GM03348 (cell line): ENCODE results near the gene ASB6.
"Not testable (repeated sequence)": the region's sequence is repeated elsewhere in the genome, so short reads cannot be mapped to it uniquely, and the experiment has no call there.

Source experiments
- DNase-seq: peaks from one replicate; pipeline ENCODE4 v3.0.0; 2012; ENCODE audit warnings: low spot score

Gene ASB6

GRCh38 chr9:129643706-129644105 is 1.8 kb upstream of the ASB6 start:
- DNase-seq, result no peak

DNA sequence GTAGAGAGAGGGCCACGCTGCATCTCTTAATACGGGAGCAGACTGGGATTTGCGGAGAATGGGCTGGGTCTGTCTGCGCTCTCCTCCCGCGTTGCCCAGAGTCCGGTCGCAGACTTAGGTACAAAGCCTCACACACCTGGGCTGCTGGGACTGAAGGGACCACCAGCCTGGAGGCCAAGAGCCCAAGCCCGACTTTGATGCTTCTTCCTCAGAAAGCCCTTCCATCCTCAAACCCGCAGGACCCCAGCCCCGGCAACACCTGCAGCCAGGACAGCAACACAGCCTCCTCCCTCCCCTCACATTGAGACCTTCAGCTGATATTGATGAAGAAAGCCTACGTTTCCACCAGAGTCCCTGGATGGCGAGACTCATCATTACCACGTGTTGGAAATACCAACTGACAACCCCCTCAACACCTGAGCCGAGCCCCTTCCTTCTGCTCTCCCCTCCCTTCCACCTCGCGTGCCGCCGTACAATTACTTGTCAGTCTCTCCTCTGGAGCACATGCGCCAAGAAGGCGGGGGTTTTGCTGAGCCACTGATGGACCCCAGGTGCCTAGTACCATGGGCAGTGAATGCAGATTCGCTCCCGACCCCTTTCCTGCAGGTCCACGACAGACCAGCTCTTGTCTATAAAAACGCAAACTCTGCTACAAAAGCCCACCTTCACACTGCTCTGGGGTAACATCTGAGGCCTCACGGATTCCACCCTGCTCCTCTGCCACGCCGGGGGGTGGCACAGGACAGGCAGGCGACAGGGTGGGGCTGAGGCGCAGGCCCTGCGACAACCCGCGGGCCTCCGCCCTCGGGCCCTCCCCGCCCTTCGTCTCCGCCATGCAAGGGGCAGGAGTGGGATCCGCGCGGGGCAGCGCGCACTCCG is 841 bp downstream of the ASB6 start:
- DNase-seq, result no peak

GRCh38 chr9:129640086-129640870 is 1.7 kb downstream of the ASB6 start:
- DNase-seq, result no peak

DNA sequence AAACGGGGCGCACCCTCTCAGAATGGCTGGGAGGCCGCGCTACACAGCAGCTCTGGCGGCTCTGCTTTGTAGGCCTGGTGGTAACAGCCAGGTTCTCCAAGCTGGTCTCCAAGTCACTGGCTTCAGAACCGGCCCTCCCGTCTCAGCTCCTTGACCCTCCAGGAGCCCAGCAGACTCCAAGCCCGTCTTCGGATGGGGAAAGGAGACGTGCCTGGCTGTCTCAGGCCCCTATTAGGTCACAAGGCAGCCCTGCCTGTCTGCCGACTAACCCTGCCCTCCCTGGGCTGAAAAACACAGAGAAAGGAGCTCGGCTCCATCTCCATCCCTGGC is 2.2 kb downstream of the ASB6 start:
- no peak for DNase-seq

DNA sequence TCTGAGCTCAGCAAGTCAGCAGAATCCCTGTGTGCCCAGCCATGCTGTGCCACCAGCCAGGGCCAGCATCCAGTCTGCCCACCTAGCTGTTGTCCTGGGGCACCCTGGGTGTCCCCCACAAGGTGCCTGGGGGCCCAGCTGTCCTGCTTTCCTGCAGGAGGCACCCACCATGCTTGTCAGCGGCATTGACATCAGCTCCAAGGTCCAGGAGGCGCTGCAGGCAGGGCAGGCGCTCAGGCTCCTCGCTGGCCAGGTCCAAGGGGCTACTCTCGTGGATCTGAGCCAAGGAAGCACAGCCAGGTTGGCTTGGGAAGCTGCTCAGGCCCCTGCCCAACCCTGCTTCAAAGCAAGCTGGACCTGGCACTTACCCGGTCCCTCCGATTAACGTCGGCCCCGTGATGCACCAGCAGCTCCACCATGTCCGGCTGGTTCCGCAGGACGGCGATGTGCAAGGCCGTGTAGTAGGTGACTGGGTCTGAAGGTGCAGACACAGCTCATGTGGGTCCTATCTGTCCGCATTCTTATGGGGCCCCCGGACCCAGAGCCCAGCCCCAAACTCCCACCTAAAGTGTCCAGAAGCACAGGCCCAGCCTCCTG is 2.8 kb downstream of the ASB6 start:
- no peak for DNase-seq

- DNase-seq, result no peak
These were observed 4.1 kb downstream of the ASB6 start for GRCh38 chr9:129637673-129638439.

GRCh38 chr9:129637102-129637501 is 4.8 kb downstream of the ASB6 start:
- no peak for DNase-seq

DNA sequence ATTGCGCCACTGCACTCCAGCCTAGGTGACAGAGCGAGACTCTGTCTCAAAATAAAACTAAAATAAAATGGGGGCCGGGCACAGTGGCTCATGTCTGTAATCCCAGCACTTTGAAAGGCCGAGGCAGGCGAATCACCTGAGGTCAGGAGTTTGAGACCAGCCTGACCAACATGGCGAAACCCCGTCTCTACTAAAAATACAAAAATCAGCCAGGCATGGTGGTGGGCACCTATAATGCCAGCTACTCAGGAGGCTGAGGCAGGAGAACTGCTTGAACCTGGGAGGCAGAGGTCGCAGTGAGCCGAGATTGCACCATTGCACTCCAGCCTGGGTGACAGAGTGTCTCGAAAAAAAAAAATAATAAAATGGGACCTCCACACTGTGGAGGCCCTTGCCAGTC is 5.6 kb downstream of the ASB6 start:
- not testable (repeated sequence) for DNase-seq

- no peak for DNase-seq
These were observed 6.6 kb downstream of the ASB6 start for GRCh38 chr9:129635099-129636065.

DNA sequence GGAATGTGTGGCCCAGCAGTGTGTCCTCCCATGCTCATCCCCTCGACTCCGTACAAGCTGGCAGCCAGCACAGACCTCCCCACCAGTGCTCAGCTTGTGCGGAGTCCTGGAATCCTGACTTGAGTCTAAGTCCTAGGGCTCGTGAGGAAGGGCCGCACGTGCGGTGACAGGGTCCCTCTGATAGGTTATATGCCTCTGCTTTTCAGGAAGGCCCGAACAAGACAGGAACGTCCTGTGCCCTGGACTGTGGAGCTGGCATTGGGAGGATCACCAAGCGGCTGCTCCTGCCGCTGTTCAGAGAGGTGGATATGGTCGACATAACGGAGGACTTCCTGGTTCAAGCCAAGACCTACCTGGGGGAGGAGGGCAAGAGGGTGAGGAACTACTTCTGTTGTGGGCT is 8.1 kb downstream of the ASB6 start:
- DNase-seq, result no peak

DNA sequence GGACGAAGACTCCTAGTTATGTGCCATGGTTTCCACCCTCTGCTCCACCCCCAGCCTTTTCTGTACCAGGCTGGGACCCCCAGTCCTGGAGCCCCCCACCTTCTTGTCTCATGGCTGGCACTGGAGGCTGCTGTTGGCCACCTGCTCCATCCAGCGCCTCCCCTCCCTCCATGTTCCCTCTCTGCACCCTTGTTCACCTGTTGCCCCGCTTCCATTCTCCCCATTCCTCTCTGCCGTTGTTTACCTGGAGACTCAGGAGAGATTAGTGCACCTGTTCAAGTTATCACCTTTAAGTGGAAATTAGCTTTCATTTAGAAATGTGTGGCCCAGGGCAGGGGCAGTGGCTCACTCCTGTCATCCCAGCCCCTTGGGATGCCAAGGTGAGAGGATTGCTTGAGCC is 8.7 kb downstream of the ASB6 start:
- DNase-seq, result no peak

GRCh38 chr9:129632460-129632859 is 9.5 kb downstream of the ASB6 start:
- DNase-seq, result no peak

DNA sequence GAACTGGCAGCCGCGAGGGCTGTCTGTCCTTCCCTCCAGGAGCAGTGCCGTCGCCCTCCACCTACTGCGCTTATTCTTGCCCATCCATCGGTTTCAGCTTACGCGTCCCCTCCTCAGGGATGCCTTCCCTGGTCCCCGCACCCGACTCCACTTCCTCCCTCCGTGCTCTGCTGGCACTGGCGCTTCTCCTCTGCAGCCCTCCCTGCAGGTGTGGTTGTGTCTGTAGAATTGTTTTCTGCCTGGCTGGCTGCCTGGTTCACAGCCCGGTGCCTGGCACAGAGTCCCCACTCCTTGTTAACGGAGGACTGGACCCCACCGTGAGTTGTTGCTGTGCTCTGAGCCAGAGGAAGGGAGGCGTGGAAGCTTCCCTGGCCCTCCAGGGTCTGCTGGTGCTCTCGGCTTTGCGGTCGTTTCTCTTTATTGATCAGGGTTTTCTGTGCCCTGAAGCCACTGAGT is 10.2 kb downstream of the ASB6 start:
- DNase-seq, result no peak

- no peak for DNase-seq
These were observed 10.8 kb downstream of the ASB6 start for GRCh38 chr9:129630967-129631673.

- no peak for DNase-seq
These were observed 12.6 kb downstream of the ASB6 start for GRCh38 chr9:129629251-129629820.

- no peak for DNase-seq
These were observed 13.2 kb downstream of the ASB6 start for GRCh38 chr9:129628709-129629108.

DNA sequence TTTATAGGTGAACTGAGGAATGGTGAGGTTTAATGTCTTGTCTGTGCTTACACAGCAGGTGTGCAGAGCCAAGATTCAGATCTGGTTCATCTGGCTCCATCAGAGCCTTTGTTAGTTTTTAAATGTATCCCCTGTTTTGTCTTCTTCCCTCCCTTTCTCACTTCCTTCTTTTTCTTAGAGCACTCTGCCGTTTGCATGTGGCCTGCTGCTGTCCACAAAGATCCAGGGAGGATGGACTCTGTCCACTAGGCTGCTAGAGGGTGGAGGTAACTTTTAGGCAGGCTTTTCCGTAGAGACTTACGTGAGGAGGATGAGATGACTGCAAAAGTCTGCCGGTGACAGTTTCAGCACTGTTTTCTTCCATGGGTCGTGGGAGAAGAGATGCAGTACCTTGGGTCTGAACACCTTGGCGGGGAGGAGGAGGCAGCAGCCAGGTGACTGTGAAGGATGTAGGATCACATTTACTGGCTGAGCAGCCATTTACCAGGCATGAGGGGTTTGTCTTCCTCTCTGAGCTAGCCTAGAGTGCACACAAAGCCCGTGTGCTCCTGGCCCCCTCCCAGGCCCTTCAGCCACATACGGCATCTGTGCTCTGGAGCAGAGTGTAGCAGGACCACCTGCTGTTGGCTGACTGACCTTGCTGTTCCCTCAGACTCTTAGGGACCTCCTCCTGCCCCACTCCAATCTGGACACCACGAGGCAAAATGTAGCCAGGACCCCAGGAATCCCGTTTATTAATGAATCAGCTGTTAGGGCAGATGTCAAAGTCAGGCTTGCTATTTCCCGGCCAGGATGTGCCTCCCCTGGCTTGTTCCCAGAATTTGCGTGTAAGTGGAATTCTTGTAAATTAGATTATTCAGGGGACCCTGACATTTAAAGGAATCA is 14.2 kb downstream of the ASB6 start:
- DNase-seq, result no peak

DNA sequence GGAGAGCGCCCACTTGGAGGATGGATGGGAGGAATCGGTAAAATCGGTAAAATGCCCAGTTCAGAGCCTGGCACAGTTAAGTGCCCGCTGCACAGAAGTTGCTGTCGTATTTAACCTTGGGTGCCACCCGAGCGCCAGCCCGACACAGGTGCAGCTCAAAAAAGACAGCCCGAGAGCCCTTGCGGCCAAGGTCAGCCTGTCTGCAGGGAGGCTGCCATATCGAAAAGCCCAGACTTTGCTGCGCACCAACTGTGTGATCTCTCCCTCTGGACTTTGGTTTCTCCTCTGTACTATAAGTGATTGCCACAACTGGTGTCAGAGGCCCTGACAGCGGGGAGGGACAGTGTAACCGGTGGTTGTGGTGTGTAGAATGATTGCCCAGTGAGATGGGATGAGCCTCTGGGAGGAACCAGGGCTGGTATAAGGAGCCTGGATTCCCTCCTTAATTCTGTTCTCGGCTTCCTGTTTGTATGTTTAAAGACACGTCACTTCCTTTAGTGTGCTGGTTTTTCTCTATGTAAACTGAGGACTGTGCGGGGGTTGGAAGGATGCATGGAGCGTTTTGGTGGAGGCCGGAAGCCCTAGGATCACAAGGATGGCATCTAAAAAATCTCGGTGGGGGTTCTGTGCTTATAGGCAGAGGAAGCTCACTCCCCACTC is 15.2 kb downstream of the ASB6 start:
- DNase-seq, result peak; percentile 63
